HG03565 (cell line): ENCODE measurements around the gene PAK4.
"Not testable (repeated sequence)": the region's sequence is repeated elsewhere in the genome, so short reads cannot be mapped to it uniquely, and the experiment has no call there.

Experiments used
- ATAC-seq: cut with Tn5 transposase; IDR thresholded peaks from one replicate; pipeline ENCODE4 v1.9.1; 2021; ENCODE audit warnings: mild to moderate bottlenecking, moderate library complexity; ENCODE audit not compliant: unreplicated experiment

PAK4 gene

DNA sequence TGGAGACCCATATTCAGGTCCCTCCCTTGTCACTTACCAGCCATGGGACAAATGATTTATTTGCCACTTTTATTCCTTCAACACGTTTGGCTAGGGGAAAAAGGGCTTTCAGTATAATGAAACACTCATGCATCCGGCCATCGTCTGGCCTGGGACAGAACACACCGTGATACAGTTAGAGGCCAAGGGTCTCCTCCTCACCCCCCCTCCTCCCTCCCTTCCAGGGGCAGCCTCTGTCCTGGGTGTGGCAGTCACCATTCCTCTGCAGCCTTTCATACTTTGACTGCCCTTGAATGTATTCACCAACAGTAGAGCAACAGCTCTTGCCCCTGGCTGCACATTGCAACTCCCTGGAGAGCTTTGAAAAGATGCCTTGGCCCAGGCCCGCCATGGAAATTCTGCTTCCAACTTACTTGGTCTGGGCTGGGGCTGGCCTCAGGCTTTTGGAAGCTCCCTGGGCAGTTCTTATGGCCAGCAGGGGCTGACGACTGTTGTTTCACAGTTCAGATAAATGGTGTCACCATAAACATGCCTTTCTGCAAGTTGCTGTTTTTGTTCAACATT is 3.0 kb downstream of the PAK4 start:
- ATAC-seq, result no peak

DNA sequence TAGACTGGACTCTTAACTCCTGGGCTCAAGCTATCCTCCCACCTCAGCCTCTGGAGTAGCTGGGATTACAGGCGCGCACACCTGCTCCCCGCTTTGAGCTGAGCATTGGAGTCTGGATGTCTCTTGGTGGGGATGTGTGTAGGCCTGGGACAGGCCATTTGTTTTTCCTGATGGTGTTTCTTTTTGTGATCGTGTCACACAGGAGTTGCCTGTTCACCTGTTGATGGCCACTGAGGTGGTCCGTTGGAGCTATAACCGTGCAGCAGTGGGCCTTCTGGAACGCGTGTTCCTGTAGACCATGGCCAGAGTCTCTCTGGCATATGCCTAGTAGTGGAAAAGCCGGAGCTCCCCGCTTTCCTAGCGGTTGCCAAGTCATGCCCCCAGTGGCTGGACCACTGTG is 3.5 kb downstream of the PAK4 start:
- no peak for ATAC-seq

DNA sequence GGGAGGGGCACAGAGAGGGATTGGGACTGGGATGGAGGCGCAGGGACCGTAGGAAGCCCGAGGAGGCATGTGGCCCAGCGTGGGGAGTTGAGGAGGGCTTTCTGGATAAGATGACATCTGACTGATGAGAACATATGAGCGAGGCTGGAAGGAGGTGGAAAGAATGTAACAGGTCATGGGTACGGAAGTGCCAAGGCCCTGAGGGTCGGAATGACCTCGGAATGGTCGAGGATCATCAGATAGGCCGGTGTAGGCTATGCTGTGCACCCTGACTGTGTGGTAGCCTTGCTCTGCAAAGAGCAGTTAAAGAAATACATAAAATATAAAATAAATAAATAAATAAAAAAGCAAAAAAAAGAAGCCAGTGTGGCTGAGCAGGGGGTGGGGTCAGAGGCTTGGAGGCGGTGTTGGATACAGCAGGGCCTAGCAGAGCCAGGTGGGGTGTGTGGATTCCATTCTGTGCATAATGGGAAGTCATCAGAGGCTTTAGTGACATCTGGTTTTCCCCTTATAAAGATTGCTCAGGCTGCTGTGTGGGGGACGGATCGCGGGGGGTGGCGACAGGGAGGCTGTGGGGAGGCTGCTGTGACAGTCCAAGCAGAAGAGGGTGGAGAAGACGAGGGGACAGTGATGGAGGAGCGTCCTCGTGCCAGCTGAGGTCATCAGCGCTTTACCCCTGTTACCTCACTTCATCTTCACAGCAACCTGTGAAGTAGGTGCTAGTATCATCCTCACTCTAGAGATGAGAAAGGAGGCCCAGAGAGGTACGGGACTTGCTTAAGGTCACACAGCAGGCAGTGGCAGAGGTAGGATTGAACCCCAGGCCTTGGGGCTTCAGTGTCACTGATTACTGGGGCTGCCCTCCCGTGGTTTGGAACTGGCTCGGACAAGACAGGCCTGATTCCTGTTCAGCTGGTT is 5.0 kb downstream of the PAK4 start:
- no peak for ATAC-seq

DNA sequence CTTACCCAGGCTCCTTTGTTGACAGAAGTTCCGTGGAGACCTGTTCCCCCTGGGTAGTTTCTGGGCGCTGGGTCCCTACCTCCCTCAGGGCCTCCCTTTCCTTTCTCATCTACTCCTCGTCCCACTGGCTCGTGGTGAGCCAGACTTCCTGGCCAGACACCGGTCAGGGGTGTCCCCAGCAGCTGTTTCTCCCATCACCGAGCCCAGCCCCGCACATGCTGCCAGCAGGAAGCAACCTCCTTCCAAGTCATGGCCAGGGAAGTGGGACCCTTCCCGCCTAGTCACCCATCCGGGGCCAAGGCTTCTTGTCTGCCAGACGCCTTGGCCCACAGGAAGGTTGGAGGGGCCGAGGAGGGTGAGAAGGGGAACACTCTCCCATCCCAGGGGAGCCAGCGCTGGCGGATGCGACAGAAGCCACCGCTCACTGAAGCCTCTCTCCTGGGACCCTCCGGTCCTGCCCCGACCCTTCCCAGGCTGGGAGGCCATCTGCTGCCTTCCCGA is 5.7 kb downstream of the PAK4 start:
- ATAC-seq, result no peak

DNA sequence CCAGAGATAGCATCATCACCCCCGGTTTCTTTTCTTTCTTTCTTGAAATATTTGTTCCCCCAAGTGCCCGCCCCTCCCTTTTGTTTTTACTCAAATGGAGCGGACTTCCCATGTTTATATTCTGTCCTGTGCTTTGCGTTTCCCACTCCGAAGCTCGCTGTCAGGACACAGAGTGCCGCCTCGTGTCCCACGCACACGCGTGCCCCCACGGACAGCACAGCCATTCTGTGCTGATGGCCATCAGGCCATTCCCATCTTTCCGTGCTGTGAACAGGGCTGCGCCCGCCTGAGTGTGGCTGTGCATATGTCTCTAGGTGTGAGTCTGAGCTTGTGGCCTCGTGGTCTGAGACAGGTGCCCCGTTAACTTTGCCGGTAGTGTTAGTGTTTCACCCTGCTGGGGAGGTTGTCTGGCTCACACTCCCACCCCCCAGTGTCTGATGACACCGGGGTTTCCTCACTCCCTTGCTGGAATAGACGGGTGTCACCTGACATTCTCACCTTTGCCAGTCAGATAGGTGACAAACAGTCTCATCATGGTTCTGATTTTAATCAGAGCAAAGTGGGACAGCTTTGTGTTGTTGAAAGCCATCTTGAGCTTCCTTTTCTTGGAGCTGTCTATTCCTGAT is 6.9 kb downstream of the PAK4 start:
- ATAC-seq, result no peak

DNA sequence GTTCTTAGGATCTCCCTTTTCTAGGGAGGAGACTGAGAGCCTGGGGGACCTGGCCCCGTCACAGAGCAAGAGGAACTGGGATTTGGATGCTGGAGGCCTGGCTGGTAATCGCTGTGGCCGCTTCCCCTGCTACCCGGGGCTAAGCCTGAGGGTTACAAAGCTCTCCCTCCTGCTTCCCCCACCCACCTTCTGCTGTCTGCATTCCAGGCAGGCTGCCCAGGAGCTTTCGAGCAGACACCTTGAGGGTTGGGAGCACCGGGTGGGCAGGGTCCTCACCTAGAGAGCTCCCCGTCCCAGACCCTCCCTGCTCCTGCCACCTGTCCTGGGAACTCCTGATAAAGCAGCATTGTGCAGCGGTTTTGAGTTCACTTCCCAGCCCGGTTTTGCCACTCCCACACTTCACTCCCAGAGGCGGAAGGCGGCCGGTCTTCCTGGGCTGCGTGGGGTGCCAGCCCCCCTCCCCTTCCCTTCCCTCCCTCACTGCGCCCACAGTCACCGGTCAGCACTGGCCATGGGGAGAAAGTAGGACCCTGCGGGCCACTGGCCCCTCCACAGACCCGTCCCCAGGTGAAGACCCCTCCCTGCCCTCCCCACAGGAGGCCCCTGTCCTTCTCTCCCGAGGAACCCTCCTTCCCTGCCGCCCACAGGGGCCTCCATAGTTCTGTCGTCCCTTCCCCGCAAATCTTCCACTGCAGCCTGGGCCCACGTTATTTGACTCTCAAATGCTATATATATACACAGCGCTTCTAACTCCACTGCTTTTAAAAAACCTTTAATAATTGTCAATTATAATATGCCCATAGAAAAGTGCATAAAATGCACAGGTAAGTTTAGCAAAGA is 8.1 kb downstream of the PAK4 start:
- no peak for ATAC-seq

DNA sequence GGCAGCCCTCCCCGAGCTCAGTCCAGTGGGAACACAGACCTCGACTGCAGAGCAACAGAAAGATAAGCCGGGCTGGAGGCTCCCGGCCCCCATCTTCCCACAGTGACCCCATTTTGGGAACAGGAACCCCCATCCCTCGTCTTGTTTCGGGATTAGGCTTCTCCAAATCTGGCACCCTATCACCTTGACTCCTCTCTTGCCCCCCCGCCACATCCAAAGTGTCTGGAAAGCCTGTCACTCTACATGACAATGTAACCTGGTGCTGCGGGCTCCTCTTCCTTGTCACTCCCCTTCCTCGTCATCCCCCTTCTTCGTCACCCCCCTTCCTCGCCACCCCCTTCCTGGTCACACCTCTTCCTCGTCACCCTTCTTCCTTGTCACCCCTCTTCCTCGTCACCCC is 10.1 kb downstream of the PAK4 start:
- no peak for ATAC-seq

DNA sequence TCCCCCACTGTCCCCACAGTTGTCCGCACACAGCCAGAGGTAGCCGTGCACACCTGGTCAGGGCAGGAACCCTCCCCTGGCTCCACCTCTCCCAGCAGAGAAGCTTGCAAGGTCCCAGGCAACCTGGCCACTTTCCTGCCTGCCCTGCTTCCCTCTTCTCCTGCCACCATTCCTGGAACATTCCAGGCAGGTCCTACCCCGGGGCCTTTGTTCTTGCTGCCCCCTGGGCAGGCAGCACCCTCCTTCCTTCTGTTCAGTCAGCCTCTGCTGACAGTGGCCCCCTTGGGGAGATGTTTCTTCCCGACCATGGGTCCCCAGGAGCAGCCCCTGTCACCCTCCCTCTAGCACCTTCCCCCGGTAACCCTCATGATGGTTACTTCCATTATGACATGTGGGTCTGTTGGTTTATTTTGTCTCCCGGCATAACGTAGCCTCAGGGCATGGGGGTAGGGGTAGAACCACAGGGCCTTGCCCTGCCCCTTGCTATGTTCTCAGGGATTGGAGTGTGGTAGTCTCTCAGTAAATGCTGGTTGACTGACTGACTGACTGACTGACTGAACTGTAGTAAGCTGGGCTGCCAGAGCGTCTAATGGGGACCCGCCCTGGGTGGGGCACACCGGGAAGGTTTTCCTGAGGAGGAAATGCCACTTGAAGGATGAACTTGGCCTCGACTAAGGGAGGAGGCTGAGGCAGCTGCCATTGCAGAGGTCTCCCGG is 10.8 kb downstream of the PAK4 start:
- ATAC-seq, result no peak

DNA sequence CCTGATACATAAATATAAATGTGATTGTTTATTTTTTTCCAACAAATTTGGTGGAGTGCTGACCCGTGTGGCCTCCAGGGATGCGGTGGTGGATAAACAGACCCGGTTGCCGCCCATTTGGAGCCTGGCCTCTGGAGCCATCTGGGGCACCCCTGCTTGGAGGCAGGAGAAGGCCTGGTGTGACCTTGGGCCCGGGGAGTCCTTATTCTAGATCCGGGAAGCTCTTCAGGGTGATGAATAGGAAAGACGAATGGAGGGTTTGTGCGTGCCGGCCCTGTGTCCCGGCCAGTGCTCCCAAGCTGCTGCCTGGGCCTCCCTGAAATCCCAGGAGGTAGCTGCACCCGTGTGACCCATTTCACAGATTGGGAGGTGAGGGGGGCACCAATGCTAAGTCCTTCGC is 11.5 kb downstream of the PAK4 start:
- ATAC-seq, result no peak

DNA sequence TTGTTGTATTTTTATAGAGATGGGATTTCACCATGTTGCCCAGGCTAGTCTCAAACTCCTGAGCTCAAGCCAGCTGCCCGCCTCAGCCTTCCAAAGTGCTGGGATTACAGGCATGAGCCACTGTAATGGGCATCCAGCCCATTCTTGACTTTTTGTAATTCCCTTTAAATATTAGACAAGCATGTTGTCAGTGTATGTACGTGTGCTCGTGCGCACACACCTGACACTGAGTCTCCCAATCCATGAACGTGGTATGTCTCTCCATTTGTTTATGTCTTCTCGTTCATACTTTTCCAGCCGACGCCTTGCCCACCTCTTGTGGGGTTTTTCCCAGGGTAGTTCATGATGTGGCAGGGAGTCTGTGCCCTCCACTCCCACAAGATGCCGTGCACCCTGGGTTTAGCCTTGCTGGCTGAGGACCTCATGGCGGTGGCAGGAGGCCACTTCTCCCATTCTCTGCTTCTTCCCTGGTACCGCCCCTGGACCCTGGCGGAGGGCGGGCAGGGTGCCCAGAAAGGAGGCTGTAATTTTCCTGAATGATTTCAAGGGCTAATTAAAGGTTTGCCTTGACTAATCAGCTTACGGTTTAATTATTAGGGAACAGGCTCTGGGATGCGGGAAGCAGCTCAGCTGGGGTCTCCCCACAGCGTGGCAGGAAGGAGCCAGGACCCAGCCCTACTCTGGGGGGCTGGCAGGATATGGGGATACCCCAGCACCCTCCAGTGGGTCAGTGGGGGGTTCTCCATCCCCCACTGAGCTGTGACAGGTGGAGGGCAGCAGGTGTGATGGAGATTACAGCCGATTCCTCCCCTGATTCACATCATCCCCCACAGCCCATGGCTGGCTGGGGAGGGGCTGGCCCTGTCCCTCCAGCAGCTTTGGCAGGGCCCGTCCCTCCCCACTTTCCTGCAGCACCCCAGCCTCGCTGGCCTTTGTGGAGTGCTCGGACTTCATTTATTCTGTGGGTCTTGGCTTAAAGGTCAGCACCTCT is 12.9 kb downstream of the PAK4 start:
- no peak for ATAC-seq

DNA sequence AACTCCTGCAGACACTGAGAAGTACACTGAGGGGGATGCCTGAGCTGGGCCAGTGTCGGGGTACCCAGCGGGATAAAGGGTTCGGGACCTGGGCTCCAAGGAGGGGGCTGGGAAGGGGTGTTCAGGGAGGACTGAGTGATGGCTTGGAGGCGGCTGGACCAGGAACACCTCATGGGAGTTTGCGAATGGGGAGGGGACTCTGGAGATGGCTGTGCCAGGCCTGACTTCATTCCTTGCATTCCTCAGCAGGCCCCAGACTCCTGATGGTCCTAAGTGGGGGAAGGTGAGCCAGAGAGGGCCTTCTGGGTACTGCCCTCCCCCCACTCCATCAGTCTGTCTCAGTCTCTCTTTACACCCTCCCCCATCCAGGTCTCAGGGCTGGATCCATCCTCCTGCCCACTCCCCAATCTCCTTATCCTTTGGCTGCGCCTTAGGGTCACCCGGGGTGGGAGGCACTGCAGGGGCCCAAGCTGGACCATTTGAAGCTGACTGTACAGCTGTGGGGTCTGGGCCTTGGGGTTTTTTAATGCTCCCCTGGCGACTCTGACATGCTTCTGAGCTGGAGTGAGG is 13.8 kb downstream of the PAK4 start:
- ATAC-seq, result no peak

DNA sequence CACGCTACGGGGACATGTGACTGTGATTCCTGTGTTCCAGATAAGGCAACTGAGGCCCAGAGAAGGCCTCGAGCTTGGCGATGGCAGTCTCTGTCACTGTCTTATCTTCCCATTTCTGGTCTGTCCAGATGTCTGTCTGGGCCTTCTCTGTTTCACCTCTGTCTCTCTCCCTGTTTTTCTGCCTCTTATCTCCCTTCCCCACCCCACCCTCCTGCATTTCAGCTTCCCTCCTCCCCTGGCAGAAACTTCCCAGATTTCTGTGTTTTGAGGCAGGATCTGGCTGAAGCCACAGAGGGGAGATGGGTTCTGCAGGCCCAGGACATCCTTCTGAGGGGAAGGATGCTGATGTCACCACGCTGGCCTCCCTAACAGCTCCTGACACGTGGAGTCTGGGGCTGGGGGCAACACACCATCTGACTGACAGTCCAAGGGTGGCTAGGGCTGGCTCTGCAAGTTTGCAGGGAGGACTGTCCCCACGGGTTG is 14.4 kb downstream of the PAK4 start:
- no peak for ATAC-seq

DNA sequence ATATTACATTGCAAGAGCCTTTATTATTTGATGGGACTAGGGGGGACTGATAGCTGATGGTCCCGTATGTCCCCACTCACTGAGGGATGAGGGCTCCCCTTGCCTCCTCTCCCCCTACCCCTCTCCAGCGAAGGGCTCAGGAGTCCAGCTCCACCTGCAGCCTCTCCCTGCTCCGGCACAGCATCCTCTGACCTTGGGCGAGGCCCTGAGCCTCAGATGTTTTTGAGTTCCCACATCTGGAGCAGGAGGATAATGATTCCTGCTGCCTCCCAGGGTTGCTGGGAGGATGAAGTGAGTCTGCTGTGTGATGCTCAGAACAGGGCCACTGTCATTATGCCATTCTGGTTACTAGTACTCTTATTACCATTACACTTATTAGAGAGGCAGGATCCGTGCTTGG is 15.0 kb downstream of the PAK4 start:
- no peak for ATAC-seq

DNA sequence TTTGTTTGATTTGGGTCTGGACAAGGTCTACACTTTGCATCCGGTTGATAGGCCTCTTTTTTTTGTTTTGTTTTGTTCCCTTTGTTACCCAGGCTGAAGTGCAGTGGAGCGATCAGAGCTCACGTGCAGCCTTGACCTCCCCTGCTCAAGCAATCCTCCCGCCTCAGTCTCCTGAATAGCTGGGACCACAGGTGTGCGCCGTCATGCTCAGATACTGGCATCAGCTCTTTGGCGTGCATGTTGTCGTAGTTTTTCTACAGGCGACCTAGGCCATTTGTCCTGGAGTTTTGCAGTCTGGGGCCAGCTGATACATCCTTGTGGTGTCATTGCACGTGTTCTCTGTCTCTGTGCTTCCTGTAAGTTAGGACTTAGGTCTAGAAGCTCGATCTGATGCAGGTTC is 16.3 kb downstream of the PAK4 start:
- no peak for ATAC-seq

DNA sequence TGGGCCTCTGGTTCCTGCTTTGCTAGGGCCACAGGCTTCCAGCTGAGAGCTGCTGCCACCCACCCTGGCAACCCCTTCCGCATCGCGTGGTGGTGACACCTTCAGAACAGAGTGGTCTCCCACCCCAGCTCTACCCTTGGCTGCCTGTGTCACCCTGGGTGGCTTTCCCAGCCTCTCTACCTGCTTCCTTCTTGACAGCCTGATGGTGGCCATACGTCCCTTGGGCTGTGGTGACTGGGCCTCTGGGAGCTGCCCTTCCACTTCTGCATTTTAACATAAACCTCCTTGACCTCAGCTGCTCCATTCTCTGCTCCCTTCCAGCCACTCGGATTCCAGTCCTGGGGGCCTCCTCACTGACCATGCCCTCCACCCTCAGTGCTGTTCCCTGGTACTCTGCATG is 17.0 kb downstream of the PAK4 start:
- no peak for ATAC-seq

DNA sequence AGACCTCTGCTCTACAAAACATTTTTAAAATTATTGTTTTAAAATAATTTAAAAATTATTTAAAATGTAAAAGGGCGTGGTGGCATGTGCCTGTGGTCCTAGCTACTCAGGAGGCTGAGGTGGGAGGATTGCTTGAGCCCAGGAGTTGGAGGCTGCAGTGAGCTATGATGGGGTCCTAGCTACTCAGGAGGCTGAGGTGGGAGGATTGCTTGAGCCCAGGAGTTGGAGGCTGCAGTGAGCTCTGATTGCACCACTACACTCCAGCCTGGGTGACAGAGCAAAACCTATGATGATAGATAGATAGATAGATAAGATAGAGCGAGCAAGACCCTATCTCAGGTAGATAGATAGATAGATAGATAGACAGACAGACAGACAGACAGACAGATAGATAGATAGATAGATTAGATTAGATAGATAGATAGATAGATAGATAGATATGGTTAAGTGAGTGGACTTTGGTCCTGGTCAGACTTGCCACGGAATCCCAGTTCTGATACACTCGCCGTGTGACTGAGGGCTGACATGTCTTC is 18.2 kb downstream of the PAK4 start:
- ATAC-seq, result not testable (repeated sequence)

DNA sequence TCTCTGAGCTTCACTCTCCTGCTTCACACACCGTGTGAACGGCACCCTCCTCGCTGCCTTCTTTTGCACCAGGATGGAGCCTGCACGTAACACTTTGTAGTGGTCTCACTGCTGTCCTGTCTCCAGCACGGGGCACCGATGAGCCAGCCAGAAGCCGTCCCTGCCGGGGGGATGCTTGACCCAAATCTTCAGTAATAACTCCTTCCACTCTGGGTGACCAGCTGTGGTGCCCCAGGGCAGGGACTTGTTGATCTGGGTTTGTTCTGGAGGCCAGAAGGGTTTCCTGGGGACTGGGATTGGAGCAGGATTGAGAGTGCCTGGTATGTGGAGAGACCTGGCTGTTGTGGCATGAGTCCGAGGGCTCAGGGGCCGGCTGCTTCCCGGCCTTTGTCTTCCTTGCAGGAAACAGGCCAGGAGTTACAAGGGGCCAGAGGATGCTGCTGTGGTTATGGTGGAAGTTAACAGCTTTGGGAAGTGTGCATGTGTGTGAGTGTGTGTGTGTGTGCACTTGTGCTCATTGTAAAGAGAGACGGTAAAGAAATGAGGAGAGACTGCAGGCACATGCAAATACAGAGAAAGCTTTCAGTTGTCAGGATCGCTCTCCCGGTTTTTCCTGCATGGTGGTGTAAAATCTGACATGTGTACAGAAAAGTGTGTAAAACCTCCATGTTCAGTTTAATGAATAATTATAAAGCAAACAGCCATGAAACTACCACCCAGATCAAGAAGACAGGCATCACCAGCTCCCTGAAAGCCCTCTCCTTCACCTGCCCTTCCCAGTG is 18.9 kb downstream of the PAK4 start:
- ATAC-seq, result no peak
